HCT116 (cell line): Measurements from ENCODE around the gene HMCN1.

Source experiments
- EZH2 ChIP-seq: fragments of 200-600 bp; sonication (generic); IDR thresholded peaks from 2 replicates; pipeline ENCODE4 v1.6.1; 2017; ENCODE audit warnings: antibody characterized with exemption, mixed run types
- POLR2AphosphoS5 ChIP-seq: IDR thresholded peaks from 2 replicates; pipeline ENCODE4 v1.6.1; 2011; ENCODE audit warnings: mild to moderate bottlenecking, low read depth, low read length, moderate library complexity

GRCh38 chr1:185886671-185887070, 152.5 kb downstream of the HMCN1 start:
- TF ChIP-seq EZH2: no peak
- no peak for TF ChIP-seq POLR2AphosphoS5
